Activated T-cell treated with anti-CD3 and anti-CD28 coated beads, Interleukin-2, amount 50 U/mL, for 72 hours (primary cell): Measurements from ENCODE around the gene PSMD11. TPM values are rescaled to one million over a fixed set of nuclear protein-coding genes. Genes with fewer than 3 reads are reported as not detected.

Experiments used
- ATAC-seq, 2 donors: fragments of 150-1000 bp; cut with Tn5 transposase; replicated peaks in 1 of 2; 2 replicates each; pipeline ENCODE4 v1.10.0; 2021; ENCODE audit warnings: moderate library complexity in 2 of 2, mild to moderate bottlenecking in 1 of 2
- DNase-seq, 2 donors: peaks; one replicate each; pipeline ENCODE4 v3.0.0; 2021 to 2022; ENCODE audit warnings: mixed read lengths in 1 of 2
- H3K27ac Mint-ChIP-seq: one replicate; pipeline ENCODE4 v1.8.0; 2022; ENCODE audit warnings: mild to moderate bottlenecking, moderate library complexity, mixed read lengths
- H3K27me3 Mint-ChIP-seq: one replicate; pipeline ENCODE4 v1.8.0; 2022; ENCODE audit warnings: low read depth, mixed read lengths
- H3K36me3 Mint-ChIP-seq, 2 donors: one replicate each; pipeline ENCODE4 v1.8.0; 2022; ENCODE audit warnings: mixed read lengths in 2 of 2, mild to moderate bottlenecking in 1 of 2; ENCODE audit not compliant: insufficient read depth in 2 of 2
- H3K4me1 Mint-ChIP-seq: one replicate; pipeline ENCODE4 v1.8.0; 2022; ENCODE audit warnings: low read depth, mixed read lengths
- H3K4me3 Mint-ChIP-seq, 2 donors: one replicate each; pipeline ENCODE4 v1.8.0; 2022; ENCODE audit warnings: mild to moderate bottlenecking in 2 of 2, mixed read lengths in 2 of 2, moderate library complexity in 2 of 2
- H3K9me3 Mint-ChIP-seq, 2 donors: one replicate each; pipeline ENCODE4 v1.8.0; 2022; ENCODE audit warnings: mixed read lengths in 2 of 2
- total RNA-seq, 2 donors: library from RNA; stranded (reverse); gene quantifications; one replicate each; pipeline ENCODE4 v1.2.3, GENCODE V29; 2022

The PSMD11 gene
- total RNA-seq, 2 donors from 2014 or later = 131 to 134 TPM

DNA sequence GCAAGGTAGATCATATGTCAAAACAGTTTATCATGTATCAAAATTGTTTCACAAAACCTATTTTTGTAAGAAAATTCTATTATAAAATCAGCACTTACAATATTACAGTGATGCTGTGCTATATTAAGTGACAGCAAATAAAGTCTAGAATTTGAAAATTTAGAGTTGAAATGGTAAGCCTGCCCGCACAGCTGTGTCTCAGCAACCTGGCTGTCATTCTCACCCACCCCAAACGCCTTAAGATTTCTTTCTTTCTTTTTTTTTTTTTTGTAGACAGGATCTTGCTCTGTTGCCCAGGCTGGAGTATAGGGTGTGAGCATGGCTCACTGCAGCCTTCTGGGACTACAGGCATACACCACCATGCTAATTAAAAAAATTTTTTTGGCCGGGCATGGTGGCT lies 69.3 kb downstream of the PSMD11 start:
- ATAC-seq (no peak), DNase-seq (no peak)
- Mint-ChIP-seq H3K27me3 (no peaks in the 10 kb centered on the region), H3K36me3 (no peaks in the 10 kb centered on the region), H3K4me3 (no peak overlapping the region), H3K27ac (no peak overlapping the region), H3K4me1 (peaks cover 76% of the 10 kb centered on the region), H3K9me3 (no peaks in the 10 kb centered on the region)

- Mint-ChIP-seq H3K27ac (no peak overlapping the region), H3K36me3 (no peaks in the 10 kb centered on the region), H3K4me1 (peaks cover 76% of the 10 kb centered on the region), H3K4me3 (no peak overlapping the region), H3K9me3 (no peaks in the 10 kb centered on the region), H3K27me3 (no peaks in the 10 kb centered on the region)
- ATAC-seq (no peak), DNase-seq (no peak)
These were observed 70.3 kb downstream of the PSMD11 start for GRCh38 chr17:32514606-32515005.

- Mint-ChIP-seq H3K27ac (peak overlapping the region; percentile 18), H3K4me1 (peaks cover 83% of the 10 kb centered on the region), H3K36me3 (no peaks in the 10 kb centered on the region), H3K4me3 (peak overlapping the region; percentile 55 to 56), H3K27me3 (no peaks in the 10 kb centered on the region), H3K9me3 (no peaks in the 10 kb centered on the region)
- DNase-seq = peak in 1 of 2 donors; percentile 40
- peak; percentile 29 to 53 for ATAC-seq
These were observed 71.5 kb downstream of the PSMD11 start for GRCh38 chr17:32515677-32516383.

DNA sequence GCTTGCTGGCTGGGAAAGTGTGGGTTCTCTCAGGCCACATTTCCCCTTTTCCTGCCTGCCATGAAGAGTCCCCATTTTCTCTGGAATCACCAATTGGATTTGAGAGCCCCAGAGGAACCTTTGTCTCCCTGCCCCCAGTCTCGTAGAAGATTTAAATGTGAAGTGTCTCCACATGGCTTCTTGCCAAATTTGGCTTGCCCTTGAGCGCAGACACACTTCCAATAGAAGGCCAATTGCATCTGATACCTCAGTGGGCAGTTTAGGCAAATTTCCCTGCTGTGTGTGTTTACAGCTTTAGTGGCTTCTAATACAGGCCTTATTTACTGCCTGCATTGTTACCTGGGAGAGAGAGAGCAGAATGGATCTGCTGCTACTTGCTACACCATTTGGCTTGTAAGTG lies 72.1 kb downstream of the PSMD11 start:
- Mint-ChIP-seq H3K27ac (no peak overlapping the region), H3K9me3 (no peaks in the 10 kb centered on the region), H3K27me3 (no peaks in the 10 kb centered on the region), H3K4me1 (peaks cover 84% of the 10 kb centered on the region), H3K4me3 (peak overlapping the region in 1 of 2 donors; percentile 59), H3K36me3 (no peaks in the 10 kb centered on the region)
- ATAC-seq (no peak), DNase-seq (no peak)

GRCh38 chr17:32516940-32517701 lies 72.8 kb downstream of the PSMD11 start:
- H3K36me3 Mint-ChIP-seq = no peaks in the 10 kb centered on the region
- peak overlapping the region; percentile 30 for H3K27ac Mint-ChIP-seq
- H3K4me3 Mint-ChIP-seq = peak overlapping the region; percentile 59 to 60
- peaks cover 91% of the 10 kb centered on the region for H3K4me1 Mint-ChIP-seq
- H3K9me3 Mint-ChIP-seq = no peaks in the 10 kb centered on the region
- H3K27me3 Mint-ChIP-seq = no peaks in the 10 kb centered on the region
- ATAC-seq (peak; percentile 33 to 45), DNase-seq (no peak)

DNA sequence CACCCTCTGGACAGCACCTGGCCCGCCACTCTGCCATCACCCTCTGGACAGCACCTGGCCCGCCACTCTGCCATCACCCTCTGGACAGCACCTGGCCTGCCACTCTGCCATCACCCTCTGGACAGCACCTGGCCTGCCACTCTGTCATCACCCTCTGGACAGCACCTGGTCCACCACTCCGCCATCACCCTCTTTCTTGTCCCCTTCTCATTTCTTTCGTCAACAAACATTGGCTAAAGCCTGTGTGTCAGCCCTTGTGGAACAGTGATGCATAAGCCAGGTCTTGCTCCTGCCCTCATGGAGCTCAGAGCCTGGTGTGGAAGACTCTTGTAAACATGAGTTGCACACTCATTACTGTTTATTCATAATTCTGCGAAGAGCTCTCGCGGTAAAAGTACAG lies 73.7 kb downstream of the PSMD11 start:
- no peaks in the 10 kb centered on the region for H3K9me3 Mint-ChIP-seq
- ATAC-seq = no peak
- no peak for DNase-seq
- peaks cover 93% of the 10 kb centered on the region for H3K4me1 Mint-ChIP-seq
- no peak overlapping the region for H3K27ac Mint-ChIP-seq
- no peaks in the 10 kb centered on the region for H3K27me3 Mint-ChIP-seq
- peak overlapping the region; percentile 87 to 93 for H3K4me3 Mint-ChIP-seq
- H3K36me3 Mint-ChIP-seq = peaks cover 0 to 3% of the 10 kb centered on the region in 2 donors

DNA sequence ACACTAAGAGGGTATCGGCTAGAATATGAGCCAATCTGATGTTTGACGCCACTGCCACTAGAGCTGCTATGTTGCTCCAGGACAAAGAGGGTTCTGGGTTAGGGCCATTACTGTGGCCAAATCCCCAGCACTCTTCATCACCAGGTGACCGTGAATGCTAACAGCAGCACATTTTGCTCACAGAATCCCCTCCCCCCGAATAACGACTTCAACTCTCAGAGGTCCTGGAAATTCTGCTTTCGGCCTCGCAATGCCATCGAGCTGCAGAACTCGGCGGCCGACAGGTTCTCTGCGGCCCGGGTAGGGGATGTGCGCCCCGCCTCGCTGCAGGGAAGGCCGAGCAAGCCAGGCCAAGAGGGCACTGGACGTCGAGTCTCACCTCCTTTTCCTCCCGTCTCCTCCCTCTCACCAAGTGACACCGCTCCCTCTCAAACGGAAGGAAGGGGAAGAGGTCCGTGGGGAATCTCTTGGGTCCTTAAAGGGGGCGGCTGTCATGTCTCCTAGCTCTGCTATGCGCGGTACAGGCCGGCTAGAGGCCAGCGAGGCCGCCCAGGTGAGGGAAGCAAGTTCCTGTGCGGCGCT lies 74.4 kb downstream of the PSMD11 start:
- H3K27ac Mint-ChIP-seq = peak overlapping the region; percentile 43
- H3K4me1 Mint-ChIP-seq = peaks cover 93% of the 10 kb centered on the region
- no peaks in the 10 kb centered on the region for H3K9me3 Mint-ChIP-seq
- H3K4me3 Mint-ChIP-seq = peak overlapping the region; percentile 87 to 93
- ATAC-seq = no peak
- H3K36me3 Mint-ChIP-seq = peaks cover 0 to 3% of the 10 kb centered on the region in 2 donors
- H3K27me3 Mint-ChIP-seq = no peaks in the 10 kb centered on the region
- DNase-seq = no peak

DNA sequence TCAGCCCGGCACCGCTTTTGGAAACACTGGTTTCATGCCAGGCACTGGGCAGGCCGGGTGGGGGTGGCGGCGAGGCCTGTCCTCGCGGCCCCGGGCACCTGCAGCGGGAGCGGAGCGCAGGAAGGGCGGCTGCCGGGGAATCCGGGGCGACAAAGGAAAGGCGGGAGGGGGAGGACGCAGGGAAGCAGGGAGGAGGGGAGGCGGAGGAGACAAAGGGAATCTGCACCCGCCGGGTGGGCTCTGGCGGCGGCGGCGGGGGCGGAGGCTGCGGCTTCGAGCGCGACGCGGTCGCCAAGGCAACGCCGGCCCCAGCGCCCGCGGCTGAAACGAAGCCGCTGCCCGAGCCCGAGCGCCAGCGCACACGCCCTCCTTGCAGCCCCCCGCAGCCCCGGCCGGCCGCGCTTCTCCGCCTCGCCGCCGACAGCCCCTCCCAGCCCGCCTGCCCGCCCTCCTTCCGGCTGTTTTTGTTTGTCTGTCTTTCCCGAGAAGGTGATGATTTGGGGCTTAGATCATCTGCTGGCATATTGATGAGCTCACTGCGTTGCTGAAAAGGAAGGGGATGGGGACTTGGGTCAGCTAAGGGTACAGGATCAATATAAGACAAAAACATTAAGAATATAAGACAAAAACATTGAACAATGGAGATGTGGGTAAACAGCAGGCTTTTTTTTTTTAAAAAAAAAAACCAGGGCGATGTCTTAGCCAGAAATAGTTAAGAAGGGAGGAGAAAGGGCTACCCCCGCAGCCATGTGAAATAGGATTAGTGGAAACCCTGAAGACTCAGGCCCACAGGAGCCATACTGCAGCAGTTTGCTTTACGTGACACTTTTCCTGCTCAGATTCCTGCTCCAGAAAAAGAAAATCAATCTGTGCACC lies 75.2 kb downstream of the PSMD11 start:
- H3K4me1 Mint-ChIP-seq = peaks cover 99% of the 10 kb centered on the region
- DNase-seq = peak; percentile 73 to 75
- ATAC-seq = peak; percentile 16 to 20
- H3K36me3 Mint-ChIP-seq = peaks cover 0 to 3% of the 10 kb centered on the region in 2 donors
- no peaks in the 10 kb centered on the region for H3K27me3 Mint-ChIP-seq
- H3K27ac Mint-ChIP-seq = peak overlapping the region; percentile 47
- no peaks in the 10 kb centered on the region for H3K9me3 Mint-ChIP-seq
- H3K4me3 Mint-ChIP-seq = peak overlapping the region; percentile 87 to 93

DNA sequence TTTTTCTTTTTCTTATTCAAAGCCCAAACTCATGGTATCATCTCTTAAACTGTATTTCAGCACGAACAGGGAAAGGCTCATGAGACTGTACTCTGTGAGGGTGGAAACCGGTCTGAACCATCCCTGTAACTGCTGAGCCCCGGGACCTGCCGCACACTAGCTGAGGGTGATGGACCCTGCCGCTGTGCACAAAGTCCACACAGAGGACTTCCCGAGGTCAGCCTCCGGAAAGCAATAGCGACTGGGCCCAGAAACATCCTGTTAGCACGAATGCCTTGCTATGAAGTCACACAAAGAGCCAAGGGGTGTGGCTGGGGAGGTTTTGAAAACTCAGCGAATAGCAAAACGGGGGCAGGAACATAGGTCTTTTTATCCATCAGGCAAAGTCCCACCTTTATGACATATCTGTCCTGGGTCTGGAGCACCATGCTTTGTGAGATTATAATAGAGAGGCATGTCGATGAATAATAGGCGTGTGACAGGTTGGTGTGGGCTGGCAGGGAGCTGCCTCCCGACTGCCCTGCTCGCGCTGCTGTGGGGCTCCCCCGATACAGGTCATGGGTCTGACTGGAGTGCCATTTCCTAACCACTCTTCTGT lies 75.9 kb downstream of the PSMD11 start:
- Mint-ChIP-seq H3K4me1 (peaks cover 99% of the 10 kb centered on the region), H3K36me3 (peaks cover 0 to 3% of the 10 kb centered on the region in 2 donors), H3K27me3 (no peaks in the 10 kb centered on the region), H3K4me3 (peak overlapping the region; percentile 87 to 93), H3K9me3 (no peaks in the 10 kb centered on the region), H3K27ac (peak overlapping the region; percentile 47)
- peak; percentile 29 to 48 for ATAC-seq
- peak; percentile 61 to 74 for DNase-seq

DNA sequence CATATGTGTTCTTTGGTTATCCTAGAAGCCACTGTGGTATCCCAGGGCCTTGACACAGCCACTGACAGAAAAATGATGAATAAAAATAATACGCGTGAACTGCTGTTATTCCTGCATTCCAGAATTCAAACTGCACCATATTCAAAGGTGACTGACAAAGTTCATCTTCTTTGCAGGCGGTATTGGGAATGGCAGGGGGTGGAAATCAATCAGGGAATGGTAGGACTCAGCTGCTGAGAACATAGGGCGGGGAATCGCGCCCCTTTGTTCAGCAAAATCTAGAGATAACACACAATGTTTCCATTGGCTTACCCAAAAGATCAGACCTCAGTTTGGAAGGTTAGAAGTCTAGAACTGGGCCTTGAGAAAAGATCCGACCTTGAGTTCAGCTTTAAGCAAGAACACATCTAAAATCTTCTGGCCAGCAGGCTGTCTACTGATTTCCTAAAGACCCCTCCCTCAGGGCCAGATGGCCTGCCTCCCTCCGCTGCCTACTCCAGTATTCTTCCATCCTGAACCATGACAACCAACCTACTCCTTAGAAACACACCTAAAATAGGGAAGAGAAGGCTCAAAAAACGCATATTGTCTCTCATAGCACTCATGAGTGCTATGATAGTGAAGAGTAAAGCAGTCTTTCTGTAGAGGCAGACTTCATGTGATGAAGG lies 76.6 kb downstream of the PSMD11 start:
- no peaks in the 10 kb centered on the region for H3K27me3 Mint-ChIP-seq
- peaks cover 0 to 3% of the 10 kb centered on the region in 2 donors for H3K36me3 Mint-ChIP-seq
- DNase-seq (no peak), ATAC-seq (no peak)
- peak overlapping the region; percentile 47 for H3K27ac Mint-ChIP-seq
- H3K4me3 Mint-ChIP-seq = peak overlapping the region; percentile 87 to 93
- H3K9me3 Mint-ChIP-seq = no peaks in the 10 kb centered on the region
- H3K4me1 Mint-ChIP-seq = peaks cover 99% of the 10 kb centered on the region

DNA sequence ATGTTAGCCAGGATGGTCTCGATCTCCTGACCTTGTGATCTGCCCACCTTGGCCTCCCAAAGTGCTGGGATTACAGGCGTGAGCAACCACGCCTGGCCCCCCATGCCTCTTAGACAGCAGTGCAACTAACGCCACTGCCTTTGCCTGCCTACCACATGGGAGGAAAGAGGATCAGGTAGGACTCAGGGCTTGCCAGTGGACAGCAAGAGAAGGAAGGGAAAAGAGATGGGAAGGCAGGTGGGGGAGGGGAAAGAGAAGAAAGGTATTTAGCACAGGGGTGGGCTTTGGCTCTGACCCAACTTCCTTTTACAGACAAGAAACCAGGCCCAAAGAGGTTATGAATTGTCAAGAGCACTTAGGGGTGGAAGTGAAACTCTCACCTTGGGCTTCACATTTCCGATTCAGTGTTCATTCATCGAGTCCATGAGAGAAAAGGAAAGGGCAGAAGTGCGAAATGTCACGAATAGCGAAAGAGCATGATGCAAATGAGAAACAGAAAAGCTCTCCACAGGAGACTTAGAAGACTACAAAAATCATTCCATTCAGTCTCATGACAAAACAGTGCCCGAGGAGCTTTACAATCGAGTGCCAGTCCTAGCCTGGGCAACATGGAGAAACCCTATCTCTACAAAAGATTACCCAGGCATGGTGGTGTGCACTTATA lies 78.8 kb downstream of the PSMD11 start:
- Mint-ChIP-seq H3K4me3 (peak overlapping the region; percentile 75 to 82), H3K4me1 (peaks cover 94% of the 10 kb centered on the region), H3K27me3 (no peaks in the 10 kb centered on the region), H3K36me3 (peaks cover 0 to 9% of the 10 kb centered on the region in 2 donors), H3K9me3 (no peaks in the 10 kb centered on the region), H3K27ac (peak overlapping the region; percentile 88)
- DNase-seq = peak; percentile 69 to 75
- ATAC-seq = peak; percentile 61 to 69
